HEK293 (cell line): ENCODE data around the gene TEX38.

ENCODE experiments used
- CTCF ChIP-seq: fragments of 450-650 bp; formaldehyde crosslinking; IDR thresholded peaks from 2 replicates; pipeline ENCODE4 v1.5.1; 2016; ENCODE audit warnings: missing biosample characterization, missing genetic modification characterization
- PRDM10 ChIP-seq: fragments of 450-650 bp; formaldehyde crosslinking; IDR thresholded peaks from 2 replicates; pipeline ENCODE4 v1.5.1; 2016; ENCODE audit warnings: missing biosample characterization, missing genetic modification characterization
- PRDM4 ChIP-seq: fragments of 450-650 bp; formaldehyde crosslinking; IDR thresholded peaks from 2 replicates; pipeline ENCODE4 v1.5.1; 2017; ENCODE audit warnings: missing biosample characterization, missing genetic modification characterization
- YY1 ChIP-seq: fragments of 450-650 bp; formaldehyde crosslinking; IDR thresholded peaks from 2 replicates; pipeline ENCODE4 v1.5.1; 2018; ENCODE audit warnings: missing biosample characterization, missing genetic modification characterization
- ZBTB1 ChIP-seq: fragments of 450-650 bp; formaldehyde crosslinking; IDR thresholded peaks from 2 replicates; pipeline ENCODE4 v1.5.1; 2016; ENCODE audit warnings: missing biosample characterization, missing genetic modification characterization
- ZFP41 ChIP-seq: fragments of 450-650 bp; formaldehyde crosslinking; IDR thresholded peaks from 2 replicates; pipeline ENCODE4 v1.5.1; 2016; ENCODE audit warnings: missing biosample characterization, missing genetic modification characterization, borderline replicate concordance
- ZIC2 ChIP-seq: fragments of 450-650 bp; formaldehyde crosslinking; IDR thresholded peaks from 2 replicates; pipeline ENCODE4 v1.5.1; 2016; ENCODE audit warnings: missing biosample characterization, missing genetic modification characterization
- ZNF174 ChIP-seq: fragments of 450-650 bp; formaldehyde crosslinking; IDR thresholded peaks from 2 replicates; pipeline ENCODE4 v1.5.0; 2017; ENCODE audit warnings: missing biosample characterization, mild to moderate bottlenecking, missing genetic modification characterization
- ZNF266 ChIP-seq: fragments of 450-650 bp; formaldehyde crosslinking; IDR thresholded peaks from 2 replicates; pipeline ENCODE4 v1.5.1; 2016; ENCODE audit warnings: missing biosample characterization, missing genetic modification characterization, low read depth
- ZNF274 ChIP-seq, 2 experiments: fragments of 200-500 bp in 1 of 2; fragments of 450-650 bp in 1 of 2; sonication (Bioruptor generic) in 1 of 2; formaldehyde crosslinking in 1 of 2; IDR thresholded peaks; 2 replicates each; pipeline versions ENCODE4 v1.5.1 to v1.6.1; 2014 to 2016; ENCODE audit warnings: borderline replicate concordance in 1 of 2, inconsistent platforms in 1 of 2, low read length in 1 of 2, missing biosample characterization in 1 of 2, missing genetic modification characterization in 1 of 2
- ZNF513 ChIP-seq: fragments of 450-650 bp; IDR thresholded peaks from 2 replicates; pipeline ENCODE4 v1.5.1; 2018; ENCODE audit warnings: missing biosample characterization, missing genetic modification characterization

- TF ChIP-seq CTCF (peak; percentile 74), YY1 (tag by site-specific recombination) (no peak), ZNF274 (IDR thresholded peaks at IDR 0.05; ENCODE audit: low read length) (no peak), ZNF274 (tag by site-specific recombination; IDR thresholded peaks at IDR 0.05; ENCODE audit: borderline replicate concordance) (no peak), ZNF513 (tag by site-specific recombination) (no peak), PRDM4 (tag by site-specific recombination) (no peak), ZFP41 (tag by site-specific recombination) (no peak), ZBTB1 (tag by site-specific recombination) (no peak), ZNF174 (tag by site-specific recombination) (no peak), ZIC2 (tag by site-specific recombination) (peak; percentile 28), ZNF266 (tag by site-specific recombination) (no peak), PRDM10 (no peak; the same call in 1 of the 2 replicates)
Measured at GRCh38 chr1:46622344-46622743, 49.3 kb upstream of the TEX38 start.
